GM21447 (cell line): ENCODE measurements around the gene ASB10.

Experiments
- ATAC-seq: cut with Tn5 transposase; IDR thresholded peaks from one replicate; pipeline ENCODE4 v1.9.1; 2021; ENCODE audit not compliant: unreplicated experiment

Gene ASB10

DNA sequence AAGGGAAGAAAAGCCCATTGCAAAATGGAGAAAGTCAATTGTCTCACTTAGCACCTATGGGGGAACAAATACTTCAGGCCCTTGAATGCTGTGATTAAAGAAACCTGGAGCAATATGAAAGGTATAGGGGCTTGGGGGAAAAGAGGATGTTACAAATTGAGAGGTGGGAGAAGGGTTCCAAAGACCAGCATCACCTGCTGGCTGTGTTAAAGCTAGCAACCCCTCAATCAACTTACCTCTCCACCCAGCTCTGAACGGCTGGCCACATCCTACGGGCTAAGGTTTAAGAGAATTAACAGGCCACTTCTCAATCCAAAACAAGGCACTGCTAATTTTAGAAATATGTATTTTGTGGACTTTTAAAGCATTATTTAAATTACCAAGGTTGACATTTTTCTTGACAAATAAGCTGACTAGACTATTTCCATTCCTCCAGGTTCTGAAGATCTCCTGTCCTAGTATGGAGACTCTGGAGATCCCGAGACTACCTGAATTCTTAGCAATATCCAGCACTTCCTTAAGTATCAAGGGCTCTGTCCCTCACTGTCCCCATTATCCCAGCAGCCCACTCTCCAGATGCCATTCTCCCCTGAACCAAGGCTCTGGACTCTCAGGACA lies 24.2 kb upstream of the ASB10 start:
- ATAC-seq = no peak

DNA sequence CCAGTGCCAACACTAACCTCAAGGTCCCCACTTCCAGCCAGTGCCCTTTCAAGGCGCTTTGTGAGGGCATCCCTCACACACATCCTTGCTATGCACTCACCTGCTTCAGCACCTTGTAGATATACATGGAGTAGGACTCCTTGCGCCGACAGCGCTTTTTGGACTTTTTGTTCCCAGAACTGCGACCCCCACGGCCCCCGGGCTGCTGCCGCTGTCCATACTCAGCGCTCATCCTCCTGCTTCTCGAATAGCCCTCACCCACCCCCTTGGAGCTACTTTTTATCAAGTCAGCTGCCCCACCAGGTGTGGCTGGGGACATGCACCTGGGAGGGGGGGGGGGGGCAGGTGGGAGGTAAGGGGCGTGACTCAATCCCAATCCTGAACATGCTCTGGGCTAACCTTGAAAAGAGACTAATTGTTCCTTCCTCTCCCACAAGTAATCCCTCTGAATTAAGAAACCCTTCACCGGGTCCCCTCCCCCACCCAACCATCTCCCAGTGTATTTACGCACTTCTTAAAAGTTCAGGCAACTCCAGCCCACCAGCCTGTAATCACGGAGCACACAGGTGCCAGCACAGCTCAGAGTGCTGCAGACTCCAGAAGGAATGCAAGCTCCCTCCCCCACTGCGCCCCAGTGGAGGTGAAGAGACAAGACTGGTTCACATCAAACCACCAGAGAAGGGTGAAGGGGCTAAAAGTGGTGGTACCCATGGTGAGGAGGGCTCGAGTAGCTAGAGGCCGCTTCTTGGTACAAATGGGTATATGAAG lies 23.2 kb upstream of the ASB10 start, which contains the start of gene H2BK1:
TSS of gene H2BK1 (minus strand) at position 402 of the 768 bp plus-strand sequence. CDS start at position 232, 170 bp downstream.
- ATAC-seq = no peak

- ATAC-seq = no peak
Measured at GRCh38 chr7:151209588-151209987, 22.5 kb upstream of the ASB10 start.

GRCh38 chr7:151208253-151208862 lies 21.3 kb upstream of the ASB10 start:
- no peak for ATAC-seq

GRCh38 chr7:151207804-151208203 lies 20.8 kb upstream of the ASB10 start:
- ATAC-seq = no peak

- ATAC-seq = no peak
Measured at GRCh38 chr7:151207315-151207714, 20.3 kb upstream of the ASB10 start.

DNA sequence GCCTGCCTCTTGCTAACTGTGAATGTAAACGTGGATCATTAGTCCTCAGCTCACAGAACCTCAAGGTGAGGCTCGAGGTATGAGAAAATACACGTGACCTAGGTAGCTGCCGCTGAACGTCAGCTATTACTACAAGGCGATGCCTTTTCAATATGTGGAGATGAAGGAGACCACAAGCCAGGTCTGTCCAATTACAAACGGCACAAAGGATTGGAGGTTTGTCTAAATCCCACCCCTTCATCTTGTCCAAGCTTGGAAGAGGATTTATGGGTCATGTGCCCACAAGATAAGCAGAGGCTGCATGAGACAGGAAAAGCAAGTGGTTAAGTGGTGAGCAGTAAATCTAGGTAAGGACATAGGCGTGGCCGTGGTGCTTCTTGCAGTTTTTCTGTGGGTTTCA lies 19.9 kb upstream of the ASB10 start:
- ATAC-seq = no peak

DNA sequence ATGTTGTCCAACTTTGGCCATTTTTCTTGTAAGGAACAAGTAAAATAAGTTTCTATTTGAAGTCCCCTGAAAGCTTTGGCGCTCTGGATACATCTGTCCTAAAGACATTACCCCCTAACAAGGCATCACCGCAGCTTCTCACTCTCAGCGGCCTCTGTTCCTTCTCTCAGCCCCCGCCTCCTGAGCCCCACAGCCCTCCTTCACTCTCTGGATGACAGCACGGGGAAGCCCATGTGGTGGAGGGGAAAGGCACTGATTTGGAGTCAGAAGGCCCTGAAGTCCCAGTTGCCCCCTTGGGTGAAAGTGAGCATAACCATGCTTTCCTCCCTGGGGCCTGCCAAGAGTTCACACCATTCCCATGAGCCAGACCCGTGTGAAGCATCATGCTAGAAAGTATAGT lies 18.7 kb upstream of the ASB10 start:
- no peak for ATAC-seq

GRCh38 chr7:151204383-151205032 lies 17.5 kb upstream of the ASB10 start:
- ATAC-seq = no peak

DNA sequence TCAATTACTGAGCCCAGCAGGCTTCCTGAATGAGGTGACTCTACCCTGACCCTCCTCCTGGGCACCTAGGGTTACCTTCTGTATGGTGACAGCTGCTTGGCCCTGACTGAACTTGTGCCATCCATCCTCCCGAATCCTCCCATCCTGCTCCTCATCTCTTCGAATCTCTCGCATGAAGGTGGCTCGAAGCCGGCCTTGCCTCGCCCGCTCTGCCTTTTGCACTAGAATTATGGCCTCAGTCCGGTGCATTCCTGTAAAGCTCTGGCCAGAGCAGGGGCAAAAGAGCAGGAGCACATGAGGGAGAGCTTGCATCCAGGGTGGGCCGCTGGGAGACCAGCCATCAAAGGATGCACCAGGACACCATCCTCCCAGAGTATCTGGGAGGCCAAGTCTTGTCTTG lies 15.8 kb upstream of the ASB10 start:
- ATAC-seq = no peak

DNA sequence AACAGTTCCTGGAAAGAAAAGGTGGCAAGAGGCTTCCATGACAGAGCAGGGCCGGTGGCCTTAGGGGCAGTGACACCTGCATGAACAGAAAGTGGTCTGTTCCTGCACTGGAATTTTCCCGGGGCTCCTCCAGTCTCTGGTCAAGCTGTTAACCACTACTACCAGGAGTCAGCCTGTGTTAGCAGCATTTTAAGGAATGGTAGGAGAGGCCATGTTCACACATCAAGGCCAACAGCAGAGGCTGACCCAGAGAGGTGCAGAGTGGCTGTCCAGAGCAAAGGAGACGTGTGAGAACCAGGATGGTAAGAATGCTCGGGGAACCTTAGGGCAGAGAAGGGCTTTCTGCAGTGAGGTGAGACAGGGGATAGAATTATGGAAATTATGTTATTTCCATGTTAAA lies 14.7 kb upstream of the ASB10 start:
- ATAC-seq = no peak

GRCh38 chr7:151201344-151201743 lies 14.3 kb upstream of the ASB10 start:
- ATAC-seq = no peak

GRCh38 chr7:151198945-151199848 lies 12.1 kb upstream of the ASB10 start:
- no peak for ATAC-seq

DNA sequence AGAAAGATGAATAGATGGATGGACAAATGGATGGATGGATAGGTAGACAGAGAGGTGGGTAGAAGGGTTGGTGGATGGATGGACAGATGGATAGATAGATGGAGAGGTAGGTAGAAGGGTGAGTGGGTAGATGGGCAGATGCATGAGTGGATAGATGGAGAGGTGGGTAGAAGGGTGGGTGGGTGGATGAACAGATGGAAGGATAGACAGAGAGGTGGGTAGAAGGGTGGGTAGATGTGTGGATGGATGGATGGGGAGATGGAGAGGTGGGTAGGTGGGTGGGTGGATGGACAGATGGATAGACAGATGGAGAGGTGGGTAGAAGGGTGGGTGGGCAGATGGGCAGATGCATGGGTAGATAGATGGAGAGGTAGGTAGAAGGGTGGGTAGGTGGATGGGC lies 10.9 kb upstream of the ASB10 start:
- no peak for ATAC-seq

GRCh38 chr7:151195616-151196450 lies 8.8 kb upstream of the ASB10 start:
- no peak for ATAC-seq

GRCh38 chr7:151194188-151194587 lies 7.1 kb upstream of the ASB10 start:
- ATAC-seq = no peak

DNA sequence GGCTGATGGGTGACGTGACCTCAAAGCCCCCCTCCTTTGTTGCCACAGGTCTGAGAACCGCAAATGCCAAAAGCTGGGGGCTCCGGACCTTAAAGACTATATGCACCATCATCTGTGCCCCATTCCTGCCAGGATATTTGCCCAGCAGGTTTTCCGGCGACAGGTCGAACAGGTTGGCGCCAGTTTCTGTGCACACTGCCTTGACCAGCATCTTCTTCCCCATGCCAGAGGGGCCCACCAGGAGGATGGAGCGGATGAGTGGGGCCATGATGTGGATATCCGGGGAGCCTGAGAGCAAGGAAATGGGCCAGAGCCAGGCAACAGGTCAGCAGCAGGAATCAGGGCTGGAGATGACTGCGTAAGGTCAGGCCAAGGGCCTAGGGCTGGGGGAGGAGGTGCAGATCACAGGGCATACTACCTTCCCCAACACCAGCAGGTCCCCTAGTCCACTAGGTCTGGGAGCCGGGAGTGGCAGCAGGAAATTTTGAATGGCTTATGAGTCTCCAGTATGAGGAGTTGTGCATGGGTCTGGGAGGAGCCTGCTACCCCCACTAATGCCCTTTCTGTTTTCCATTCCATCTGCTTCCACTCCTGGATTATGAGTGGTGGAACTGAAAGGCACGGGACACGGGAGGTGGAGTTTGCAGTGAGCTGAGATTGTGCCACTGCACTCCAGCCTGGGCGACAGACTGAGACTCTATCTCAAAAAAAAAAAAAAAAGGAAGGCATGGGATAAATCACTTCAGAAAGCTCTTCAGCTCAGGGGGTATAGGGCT lies 6.3 kb upstream of the ASB10 start:
- no peak for ATAC-seq

DNA sequence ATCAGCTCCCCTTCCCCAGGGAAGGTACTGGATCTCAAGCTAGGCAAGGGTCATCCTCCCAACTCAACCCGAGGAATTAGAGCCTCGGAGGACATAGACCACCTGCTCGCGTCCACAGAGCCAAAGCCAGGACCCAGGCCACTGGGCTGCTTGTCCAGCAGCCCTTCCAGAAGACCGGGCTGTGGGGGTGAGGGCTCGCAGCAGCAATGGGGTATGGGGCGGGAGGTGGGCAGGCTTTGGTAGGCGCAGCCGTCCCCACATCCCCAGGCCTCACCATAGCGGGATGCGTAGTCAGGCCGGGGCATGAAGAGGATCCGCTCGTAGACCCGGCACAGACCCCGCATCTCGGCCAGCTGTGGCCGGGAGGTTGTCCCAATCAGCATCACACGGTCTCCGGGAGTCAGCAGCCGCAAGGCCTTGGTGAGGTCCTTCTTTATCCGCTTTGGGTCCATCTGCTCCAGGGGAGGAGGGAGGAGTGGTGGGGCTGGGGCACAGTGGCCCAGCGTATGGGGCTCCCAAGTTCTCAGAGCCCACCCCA lies 5.0 kb upstream of the ASB10 start:
- ATAC-seq = no peak

GRCh38 chr7:151191544-151191943 lies 4.5 kb upstream of the ASB10 start:
- ATAC-seq = no peak
